OCI-LY3 (cell line): ENCODE measurements around the gene TNNI2.

Source experiments
- H2AFZ ChIP-seq: fragments of 200-600, 300-600 bp; shearing (Covaris generic); 2 replicates; pipeline ENCODE4 v1.6.0; 2014; ENCODE audit warnings: antibody characterized with exemption, low read depth, low read length
- H3K27ac ChIP-seq: fragments of 200-600, 300-600 bp; sonication (generic); 2 replicates; pipeline ENCODE4 v1.5.1; 2014; ENCODE audit warnings: mild to moderate bottlenecking, low read length, moderate library complexity, mixed read lengths
- H3K27me3 ChIP-seq: fragments of 200-600, 300-600 bp; sonication (generic); 2 replicates; pipeline ENCODE4 v1.6.1; 2014; ENCODE audit warnings: low read depth, low read length, mixed read lengths
- H3K36me3 ChIP-seq: fragments of 200-600, 300-600 bp; sonication (generic); replicated peaks from 2 replicates; pipeline ENCODE3; 2014; ENCODE audit warnings: low read depth, low read length, mixed read lengths
- H3K4me1 ChIP-seq: fragments of 300-600, 200-600 bp; sonication (generic); 2 replicates; pipeline ENCODE4 v1.6.1; 2014; ENCODE audit warnings: low read length, mixed read lengths
- H3K4me2 ChIP-seq: fragments of 200-600, 300-600 bp; sonication (generic); 2 replicates; pipeline ENCODE4 v1.6.1; 2014; ENCODE audit warnings: low read length, mixed read lengths
- H3K4me3 ChIP-seq: fragments of 300-600, 200-600 bp; sonication (generic); 2 replicates; pipeline ENCODE4 v1.5.1; 2014; ENCODE audit warnings: antibody characterized with exemption, mild to moderate bottlenecking, low read length, moderate library complexity
- H3K79me2 ChIP-seq: fragments of 300-600, 200-600 bp; shearing (Covaris generic); 2 replicates; pipeline ENCODE4 v1.6.1; 2014; ENCODE audit warnings: mild to moderate bottlenecking, low read length, mixed read lengths
- H3K9ac ChIP-seq: fragments of 300-600, 200-600 bp; shearing (Covaris generic); 2 replicates; pipeline ENCODE4 v1.6.0; 2014; ENCODE audit warnings: mild to moderate bottlenecking, low read length, moderate library complexity
- H3K9me3 ChIP-seq: fragments of 200-600, 300-600 bp; shearing (Covaris generic); 2 replicates; pipeline ENCODE4 v1.6.1; 2014; ENCODE audit warnings: low read length, mixed read lengths; ENCODE audit not compliant: insufficient read depth
- H4K20me1 ChIP-seq: fragments of 200-600, 300-600 bp; sonication (generic); 2 replicates; pipeline ENCODE4 v1.6.1; 2016; ENCODE audit warnings: low read length, mixed read lengths; ENCODE audit not compliant: insufficient read depth
- EZH2phosphoT487 ChIP-seq: fragments of 200-600 bp; shearing (Covaris generic); IDR thresholded peaks from 2 replicates; pipeline ENCODE4 v1.6.1; 2018; ENCODE audit warnings: antibody characterized with exemption, mixed run types, low read depth
- TF ChIP-seq, protein P1 (sequence below): fragments of 200-600, 300-600 bp; sonication (generic); IDR thresholded peaks from 2 replicates; pipeline ENCODE4 v1.5.1; 2014; ENCODE audit warnings: antibody characterized with exemption, low read length, low read depth

Gene TNNI2

GRCh38 chr11:1834062-1834610 is 4.6 kb upstream of the TNNI2 start:
- H3K79me2 ChIP-seq = no peaks in the 10 kb centered on the region
- no peaks in the 10 kb centered on the region for H3K9me3 ChIP-seq
- H3K9ac ChIP-seq = no peak overlapping the region
- H3K4me3 ChIP-seq = no peak overlapping the region
- peaks cover 58% of the 10 kb centered on the region for H3K27me3 ChIP-seq
- H3K27ac ChIP-seq = no peak overlapping the region
- TF ChIP-seq, protein P1, sequence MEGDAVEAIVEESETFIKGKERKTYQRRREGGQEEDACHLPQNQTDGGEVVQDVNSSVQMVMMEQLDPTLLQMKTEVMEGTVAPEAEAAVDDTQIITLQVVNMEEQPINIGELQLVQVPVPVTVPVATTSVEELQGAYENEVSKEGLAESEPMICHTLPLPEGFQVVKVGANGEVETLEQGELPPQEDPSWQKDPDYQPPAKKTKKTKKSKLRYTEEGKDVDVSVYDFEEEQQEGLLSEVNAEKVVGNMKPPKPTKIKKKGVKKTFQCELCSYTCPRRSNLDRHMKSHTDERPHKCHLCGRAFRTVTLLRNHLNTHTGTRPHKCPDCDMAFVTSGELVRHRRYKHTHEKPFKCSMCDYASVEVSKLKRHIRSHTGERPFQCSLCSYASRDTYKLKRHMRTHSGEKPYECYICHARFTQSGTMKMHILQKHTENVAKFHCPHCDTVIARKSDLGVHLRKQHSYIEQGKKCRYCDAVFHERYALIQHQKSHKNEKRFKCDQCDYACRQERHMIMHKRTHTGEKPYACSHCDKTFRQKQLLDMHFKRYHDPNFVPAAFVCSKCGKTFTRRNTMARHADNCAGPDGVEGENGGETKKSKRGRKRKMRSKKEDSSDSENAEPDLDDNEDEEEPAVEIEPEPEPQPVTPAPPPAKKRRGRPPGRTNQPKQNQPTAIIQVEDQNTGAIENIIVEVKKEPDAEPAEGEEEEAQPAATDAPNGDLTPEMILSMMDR = no peak
- no peak for TF ChIP-seq EZH2phosphoT487
- H4K20me1 ChIP-seq = no peaks in the 10 kb centered on the region
- H3K4me1 ChIP-seq = peaks cover 14% of the 10 kb centered on the region
- H2AFZ ChIP-seq = no peak overlapping the region
- H3K4me2 ChIP-seq = no peak overlapping the region
- H3K36me3 ChIP-seq = no peaks in the 10 kb centered on the region

DNA sequence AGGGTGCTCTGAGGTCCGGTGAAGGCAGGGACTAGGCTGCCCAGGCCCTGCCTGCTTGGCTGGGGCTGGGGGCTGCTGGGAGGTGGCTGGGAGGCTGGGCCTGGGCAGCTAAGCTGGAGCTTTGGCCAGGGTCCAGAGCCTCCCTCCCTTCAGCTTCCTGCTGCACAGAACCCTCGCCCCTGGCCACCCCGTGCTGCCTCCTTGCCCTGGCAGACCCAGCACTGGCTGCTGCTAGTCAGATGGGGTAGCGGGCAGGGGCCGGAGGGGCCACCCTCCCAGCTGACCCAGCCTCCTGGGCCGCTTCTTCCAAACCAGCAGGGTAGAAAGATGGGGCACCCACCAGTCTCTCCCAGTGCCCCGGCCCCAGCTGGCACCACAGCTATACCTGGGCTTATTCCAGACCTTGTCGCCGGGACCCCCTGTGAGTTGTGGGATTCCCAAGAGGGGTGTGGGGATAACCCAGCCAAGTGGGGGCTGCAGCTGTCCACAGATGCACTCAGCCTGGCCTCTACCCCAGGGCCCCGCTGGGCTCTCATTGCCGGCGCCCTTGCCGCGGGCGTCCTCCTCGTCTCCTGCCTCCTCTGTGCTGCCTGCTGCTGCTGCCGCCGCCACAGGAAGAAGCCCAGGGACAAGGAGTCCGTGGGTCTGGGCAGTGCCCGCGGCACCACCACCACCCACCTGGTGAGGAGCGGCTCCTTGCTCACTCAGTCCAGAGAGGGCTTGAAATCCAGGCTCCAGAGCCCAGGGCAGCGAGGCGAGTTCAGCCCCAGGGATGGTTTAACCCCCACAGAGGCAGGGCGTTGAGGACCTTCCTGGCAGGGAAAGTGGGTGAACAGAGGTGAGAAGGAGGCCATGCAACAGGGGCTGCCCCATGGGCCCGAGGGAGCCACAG is 3.8 kb upstream of the TNNI2 start, which contains the start of gene SYT8:
TSS of gene SYT8 (plus strand) at position 212 of the 892 bp plus-strand sequence. CDS start at position 328, 116 bp downstream.
- Histone ChIP-seq H3K27ac (no peak within 1 kb of the TSS), H3K4me1 (peaks cover 22% of the 10 kb centered on the region), H2AFZ (no peak within 1 kb of the TSS), H3K27me3 (peaks cover 50% of the 10 kb centered on the region), H3K36me3 (no peaks in the 10 kb centered on the region), H4K20me1 (no peaks in the 10 kb centered on the region), H3K9me3 (no peaks in the 10 kb centered on the region), H3K4me3 (no peak within 1 kb of the TSS), H3K9ac (no peak within 1 kb of the TSS), H3K4me2 (no peak within 1 kb of the TSS), H3K79me2 (no peaks in the 10 kb centered on the region)
- TF ChIP-seq, protein P1 = no peak
- no peak for TF ChIP-seq EZH2phosphoT487

DNA sequence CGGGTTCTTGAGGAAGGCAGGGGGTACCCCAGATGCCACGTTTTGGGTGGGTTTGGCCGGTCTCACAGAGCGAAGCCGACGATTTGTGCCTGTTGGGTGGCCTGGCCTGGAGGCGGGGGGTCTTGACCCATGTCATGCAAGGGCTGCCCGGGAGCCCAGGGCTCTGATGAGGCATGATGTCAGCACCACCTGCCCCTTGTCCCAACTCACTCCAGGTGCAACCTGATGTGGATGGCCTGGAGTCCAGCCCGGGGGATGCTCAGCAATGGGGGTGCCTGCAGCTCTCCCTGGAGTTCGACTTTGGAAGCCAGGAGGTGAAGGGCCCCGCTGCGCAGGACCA is 3.1 kb upstream of the TNNI2 start:
- no peak overlapping the region for H3K27ac ChIP-seq
- peaks cover 44% of the 10 kb centered on the region for H3K27me3 ChIP-seq
- TF ChIP-seq, protein P1 = no peak
- no peak for TF ChIP-seq EZH2phosphoT487

DNA sequence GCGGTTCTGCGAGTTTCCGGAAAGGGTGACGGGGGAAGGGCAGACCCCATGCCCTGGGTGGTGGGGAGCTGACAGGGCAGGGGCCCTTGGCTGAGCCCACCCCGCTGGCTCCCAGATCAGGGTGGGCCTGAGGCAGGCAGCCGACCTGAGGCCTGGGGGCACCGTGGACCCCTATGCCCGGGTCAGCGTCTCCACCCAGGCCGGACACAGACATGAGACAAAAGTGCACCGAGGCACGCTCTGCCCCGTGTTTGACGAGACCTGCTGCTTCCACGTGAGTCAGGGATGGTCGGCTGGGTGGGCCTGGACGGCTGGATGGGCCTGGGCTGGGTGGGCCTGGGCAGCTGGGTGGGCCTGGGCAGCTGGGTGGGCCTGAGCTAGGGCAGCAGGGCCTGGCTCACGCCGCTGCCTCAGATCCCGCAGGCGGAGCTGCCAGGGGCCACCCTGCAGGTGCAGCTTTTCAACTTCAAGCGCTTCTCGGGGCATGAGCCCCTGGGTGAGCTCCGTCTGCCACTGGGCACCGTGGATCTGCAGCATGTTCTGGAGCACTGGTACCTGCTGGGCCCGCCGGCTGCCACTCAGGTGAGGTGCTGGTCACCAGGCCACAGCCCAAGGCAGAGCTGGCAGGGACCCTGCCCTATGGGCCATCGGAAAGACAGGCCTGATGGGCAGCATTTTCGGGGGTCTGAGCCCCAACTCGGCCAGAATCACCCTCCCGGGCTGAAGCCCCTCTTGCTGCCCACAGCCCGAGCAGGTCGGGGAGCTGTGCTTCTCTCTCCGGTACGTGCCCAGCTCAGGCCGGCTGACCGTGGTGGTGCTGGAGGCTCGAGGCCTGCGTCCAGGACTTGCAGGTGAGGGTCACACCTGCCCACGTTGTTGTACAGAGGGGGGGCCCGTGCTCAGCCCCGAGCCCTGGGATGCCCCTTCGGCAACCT is 2.5 kb upstream of the TNNI2 start:
- H3K4me1 ChIP-seq = peaks cover 34% of the 10 kb centered on the region
- no peaks in the 10 kb centered on the region for H3K36me3 ChIP-seq
- no peak for TF ChIP-seq EZH2phosphoT487
- TF ChIP-seq, protein P1 = no peak
- H3K79me2 ChIP-seq = no peaks in the 10 kb centered on the region
- no peak overlapping the region for H2AFZ ChIP-seq
- H3K9ac ChIP-seq = no peak overlapping the region
- H3K27ac ChIP-seq = no peak overlapping the region
- peaks cover 41% of the 10 kb centered on the region for H3K27me3 ChIP-seq
- H4K20me1 ChIP-seq = no peaks in the 10 kb centered on the region
- no peaks in the 10 kb centered on the region for H3K9me3 ChIP-seq
- no peak overlapping the region for H3K4me2 ChIP-seq
- H3K4me3 ChIP-seq = no peak overlapping the region

More for the DNA sequence above, 3.1 kb upstream of the TNNI2 start:
- Histone ChIP-seq H3K9me3 (no peaks in the 10 kb centered on the region), H2AFZ (no peak overlapping the region), H3K4me2 (no peak overlapping the region), H3K36me3 (no peaks in the 10 kb centered on the region), H4K20me1 (no peaks in the 10 kb centered on the region), H3K9ac (no peak overlapping the region), H3K4me3 (no peak overlapping the region), H3K79me2 (no peaks in the 10 kb centered on the region), H3K4me1 (peaks cover 28% of the 10 kb centered on the region)
